Body of pancreas (tissue), 4 donors: ENCODE data around the gene ELOVL5. TPM values are rescaled to one million over a fixed set of nuclear protein-coding genes. Genes with fewer than 3 reads are reported as not detected.

Experiments used
- ATAC-seq: fragments of 150-250 bp; one replicate; pipeline ENCODE4 v1.9.1; 2016
- DNase-seq, 4 donors: peaks; one replicate each; pipeline ENCODE4 v3.0.0-alpha.2; 2019
- H3K27ac ChIP-seq, 4 donors: fragments of 200-600 bp; sonication (generic); 1 replicate in 3 of 4; 2 replicates in 1 of 4; pipeline versions ENCODE4 v1.5.1 to v1.6.1; 2016 to 2019; ENCODE audit warnings: mild to moderate bottlenecking in 1 of 4, mixed read lengths in 1 of 4, moderate library complexity in 1 of 4
- H3K27me3 ChIP-seq, 2 donors: fragments of 200-600 bp; sonication (generic); one replicate each; pipeline ENCODE4 v1.6.0; 2016; ENCODE audit warnings: mild to moderate bottlenecking in 1 of 2
- H3K36me3 ChIP-seq, 2 donors: fragments of 200-600 bp; sonication (generic); replicated peaks in 1 of 2; 2 replicates each; pipeline ENCODE4 v1.5.1; 2016; ENCODE audit warnings: low read depth in 2 of 2; ENCODE audit not compliant: insufficient read depth in 1 of 2
- H3K4me1 ChIP-seq: fragments of 200-600 bp; sonication (generic); one replicate; pipeline ENCODE4 v1.6.0; 2016
- H3K4me3 ChIP-seq, 2 donors: fragments of 200-600 bp; sonication (generic); 1 replicate in 1 of 2; 2 replicates in 1 of 2; pipeline ENCODE4 v1.5.1; 2016 to 2019
- H3K9me3 ChIP-seq, 3 donors: fragments of 200-600 bp; sonication (generic); 1 replicate in 2 of 3; 2 replicates in 1 of 3; pipeline ENCODE4 v1.5.1; 2016
- CTCF ChIP-seq, 7 experiments: fragments of 450-650 bp in 4 of 7; fragments of 200-600 bp in 3 of 7; sonication (generic) in 3 of 7; IDR thresholded peaks; one replicate each; pipeline ENCODE4 v1.5.1; 2016 to 2019; ENCODE audit warnings: antibody characterized with exemption in 7 of 7
- POLR2A ChIP-seq, 3 donors: fragments of 450-650 bp; IDR thresholded peaks; one replicate each; pipeline ENCODE4 v1.6.1; 2016; ENCODE audit warnings: antibody characterized with exemption in 3 of 3, mild to moderate bottlenecking in 2 of 3
- WGBS, 2 donors: methylation state at CpG; one replicate each; pipeline ENCODE4 v1.1.5; 2017; 5-methylcytosine and 5-hydroxymethylcytosine counted together
- intact Hi-C: fragments of 100-400 bp; cut with DNase I; formaldehyde crosslinking; loops from one replicate; pipeline ENCODE4 v1.15.1; 2023
- total RNA-seq, 2 donors: library from RNA; depleted of rRNA; stranded (reverse); fragments of >200 nt; gene quantifications; one replicate each; pipeline ENCODE4 v1.1.0, GENCODE V29; 2016

ELOVL5 gene
- total RNA-seq, 2 donors from 2014 or later, result 8.6 to 11.2 TPM

- Histone ChIP-seq H3K4me3 (no peak overlapping the region), H3K27me3 (no peaks in the 10 kb centered on the region), H3K36me3 (no peaks in the 10 kb centered on the region), H3K4me1 (peaks cover 24% of the 10 kb centered on the region), H3K27ac (no peak overlapping the region), H3K9me3 (no peaks in the 10 kb centered on the region)
- TF ChIP-seq CTCF (IDR thresholded peaks at IDR 0.05) (no peak), POLR2A (IDR thresholded peaks at IDR 0.05) (no peak)
- ATAC-seq, result no peak
- DNase-seq, result no peak
- intact Hi-C loops, result no loop called here
- 77 to 80% methylated on average over 6 of the region's 6 CpGs for WGBS, 2 donors
These were observed 23.0 kb downstream of the ELOVL5 start for GRCh38 chr6:53325785-53326184.

- H3K4me3 ChIP-seq, result no peak overlapping the region
- TF ChIP-seq POLR2A (IDR thresholded peaks at IDR 0.05) (no peak), CTCF (IDR thresholded peaks at IDR 0.05) (no peak)
- ATAC-seq (no peak), DNase-seq (no peak)
- peaks cover 24% of the 10 kb centered on the region for H3K4me1 ChIP-seq
- intact Hi-C loops, result no loop called here
- no peaks in the 10 kb centered on the region for H3K36me3 ChIP-seq
- 74 to 76% methylated on average over 8 of the region's 8 CpGs for WGBS, 2 donors
- no peaks in the 10 kb centered on the region for H3K27me3 ChIP-seq
- no peak overlapping the region for H3K27ac ChIP-seq
- no peaks in the 10 kb centered on the region for H3K9me3 ChIP-seq
These were observed 26.3 kb downstream of the ELOVL5 start for GRCh38 chr6:53322188-53323029.

- intact Hi-C loops, result no loop called here
- WGBS, 2 donors, result 25 to 47% methylated on average over 2 of the region's 2 CpGs
- H3K27ac ChIP-seq, result no peak overlapping the region
- ATAC-seq, result no peak
- no peak for TF ChIP-seq POLR2A (IDR thresholded peaks at IDR 0.05)
- no peak for TF ChIP-seq CTCF (IDR thresholded peaks at IDR 0.05)
- H3K4me3 ChIP-seq, result no peak overlapping the region
- peaks cover 17% of the 10 kb centered on the region for H3K4me1 ChIP-seq
- H3K9me3 ChIP-seq, result no peaks in the 10 kb centered on the region
- no peaks in the 10 kb centered on the region for H3K36me3 ChIP-seq
- no peaks in the 10 kb centered on the region for H3K27me3 ChIP-seq
- DNase-seq, result no peak
These were observed 27.0 kb downstream of the ELOVL5 start for GRCh38 chr6:53321701-53322100.

GRCh38 chr6:53320964-53321363 is 27.8 kb downstream of the ELOVL5 start:
- 73 to 81% methylated on average over 5 of the region's 5 CpGs for WGBS, 2 donors
- Histone ChIP-seq H3K36me3 (no peaks in the 10 kb centered on the region), H3K27ac (no peak overlapping the region), H3K27me3 (no peaks in the 10 kb centered on the region), H3K4me1 (peaks cover 9% of the 10 kb centered on the region), H3K9me3 (no peaks in the 10 kb centered on the region), H3K4me3 (no peak overlapping the region)
- TF ChIP-seq CTCF (IDR thresholded peaks at IDR 0.05), result no peak
- DNase-seq, result no peak
- ATAC-seq, result no peak
- intact Hi-C loops, result no loop called here

GRCh38 chr6:53318429-53318828 is 30.3 kb downstream of the ELOVL5 start:
- no peak for ATAC-seq
- no peak for TF ChIP-seq POLR2A (IDR thresholded peaks at IDR 0.05)
- no peak for TF ChIP-seq CTCF (IDR thresholded peaks at IDR 0.05)
- Histone ChIP-seq H3K36me3 (no peaks in the 10 kb centered on the region), H3K27ac (no peak overlapping the region), H3K4me1 (peaks cover 8% of the 10 kb centered on the region), H3K4me3 (no peak overlapping the region), H3K27me3 (no peaks in the 10 kb centered on the region), H3K9me3 (no peaks in the 10 kb centered on the region)
- DNase-seq, result no peak
- intact Hi-C loops, result no loop called here
- 90 to 91% methylated on average over 5 of the region's 5 CpGs for WGBS, 2 donors
